ENCODE data around the gene BBS10.
"Not testable (repeated sequence)": the region's sequence is repeated elsewhere in the genome, so short reads cannot be mapped to it uniquely, and the experiment has no call there.

BBS10 gene

GRCh38 chr12:76379261-76379660 is 31.0 kb upstream of the BBS10 start:
- no peak overlapping the region for H3K4me3 ChIP-seq (ENCODE audit: low read depth, low read length)
- DNase-seq (ENCODE audit: low read depth) = no peak
- TF ChIP-seq, protein P1, sequence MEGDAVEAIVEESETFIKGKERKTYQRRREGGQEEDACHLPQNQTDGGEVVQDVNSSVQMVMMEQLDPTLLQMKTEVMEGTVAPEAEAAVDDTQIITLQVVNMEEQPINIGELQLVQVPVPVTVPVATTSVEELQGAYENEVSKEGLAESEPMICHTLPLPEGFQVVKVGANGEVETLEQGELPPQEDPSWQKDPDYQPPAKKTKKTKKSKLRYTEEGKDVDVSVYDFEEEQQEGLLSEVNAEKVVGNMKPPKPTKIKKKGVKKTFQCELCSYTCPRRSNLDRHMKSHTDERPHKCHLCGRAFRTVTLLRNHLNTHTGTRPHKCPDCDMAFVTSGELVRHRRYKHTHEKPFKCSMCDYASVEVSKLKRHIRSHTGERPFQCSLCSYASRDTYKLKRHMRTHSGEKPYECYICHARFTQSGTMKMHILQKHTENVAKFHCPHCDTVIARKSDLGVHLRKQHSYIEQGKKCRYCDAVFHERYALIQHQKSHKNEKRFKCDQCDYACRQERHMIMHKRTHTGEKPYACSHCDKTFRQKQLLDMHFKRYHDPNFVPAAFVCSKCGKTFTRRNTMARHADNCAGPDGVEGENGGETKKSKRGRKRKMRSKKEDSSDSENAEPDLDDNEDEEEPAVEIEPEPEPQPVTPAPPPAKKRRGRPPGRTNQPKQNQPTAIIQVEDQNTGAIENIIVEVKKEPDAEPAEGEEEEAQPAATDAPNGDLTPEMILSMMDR (IDR thresholded peaks at IDR 0.05; ENCODE audit: low read depth, low read length) = no peak
- TF ChIP-seq MYC (IDR thresholded peaks at IDR 0.05; ENCODE audit: low read depth, low read length) = no peak
- no peak for TF ChIP-seq POLR2A (IDR thresholded peaks at IDR 0.05; ENCODE audit: extremely low read depth, insufficient read length)
- TF ChIP-seq, protein P2, sequence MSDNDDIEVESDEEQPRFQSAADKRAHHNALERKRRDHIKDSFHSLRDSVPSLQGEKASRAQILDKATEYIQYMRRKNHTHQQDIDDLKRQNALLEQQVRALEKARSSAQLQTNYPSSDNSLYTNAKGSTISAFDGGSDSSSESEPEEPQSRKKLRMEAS (IDR thresholded peaks at IDR 0.05; ENCODE audit: low read depth, low read length) = no peak

DNA sequence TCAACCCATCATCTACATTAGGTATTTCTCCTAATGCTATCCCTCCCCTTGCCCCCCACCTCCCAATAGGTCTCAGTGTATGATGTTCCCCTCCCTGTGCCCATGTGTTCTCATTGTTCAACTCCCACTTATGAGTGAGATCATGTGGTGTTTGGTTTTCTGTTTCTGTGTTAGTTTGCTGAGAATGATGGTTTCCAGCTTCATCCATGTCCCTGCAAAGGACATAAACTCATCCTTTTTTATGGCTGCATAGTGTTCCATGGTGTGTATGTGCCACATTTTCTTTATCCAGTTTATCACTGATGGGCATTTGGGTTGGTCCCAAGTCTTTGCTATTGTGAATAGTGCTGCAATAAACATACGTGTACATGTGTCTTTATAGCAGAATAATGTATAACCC is 28.7 kb upstream of the BBS10 start:
- not testable (repeated sequence) for H3K4me3 ChIP-seq (ENCODE audit: low read depth, low read length); DNase-seq (ENCODE audit: low read depth)

- DNase-seq (ENCODE audit: low read depth) = no peak
- no peak for TF ChIP-seq POLR2A (IDR thresholded peaks at IDR 0.05; ENCODE audit: extremely low read depth, insufficient read length)
- TF ChIP-seq MYC (IDR thresholded peaks at IDR 0.05; ENCODE audit: low read depth, low read length) = no peak
- TF ChIP-seq, protein P2 (IDR thresholded peaks at IDR 0.05; ENCODE audit: low read depth, low read length) = no peak
- TF ChIP-seq, protein P1 (IDR thresholded peaks at IDR 0.05; ENCODE audit: low read depth, low read length) = no peak
- H3K4me3 ChIP-seq (ENCODE audit: low read depth, low read length) = no peak overlapping the region
Observed at GRCh38 chr12:76375939-76376338, 27.7 kb upstream of the BBS10 start.

- no peak for DNase-seq (ENCODE audit: low read depth)
- TF ChIP-seq, protein P2 (IDR thresholded peaks at IDR 0.05; ENCODE audit: low read depth, low read length) = no peak
- TF ChIP-seq MYC (IDR thresholded peaks at IDR 0.05; ENCODE audit: low read depth, low read length) (no peak), POLR2A (IDR thresholded peaks at IDR 0.05; ENCODE audit: extremely low read depth, insufficient read length) (no peak)
- TF ChIP-seq, protein P1 (IDR thresholded peaks at IDR 0.05; ENCODE audit: low read depth, low read length) = no peak
- no peak overlapping the region for H3K4me3 ChIP-seq (ENCODE audit: low read depth, low read length)
Observed at GRCh38 chr12:76375470-76375869, 27.3 kb upstream of the BBS10 start.

DNA sequence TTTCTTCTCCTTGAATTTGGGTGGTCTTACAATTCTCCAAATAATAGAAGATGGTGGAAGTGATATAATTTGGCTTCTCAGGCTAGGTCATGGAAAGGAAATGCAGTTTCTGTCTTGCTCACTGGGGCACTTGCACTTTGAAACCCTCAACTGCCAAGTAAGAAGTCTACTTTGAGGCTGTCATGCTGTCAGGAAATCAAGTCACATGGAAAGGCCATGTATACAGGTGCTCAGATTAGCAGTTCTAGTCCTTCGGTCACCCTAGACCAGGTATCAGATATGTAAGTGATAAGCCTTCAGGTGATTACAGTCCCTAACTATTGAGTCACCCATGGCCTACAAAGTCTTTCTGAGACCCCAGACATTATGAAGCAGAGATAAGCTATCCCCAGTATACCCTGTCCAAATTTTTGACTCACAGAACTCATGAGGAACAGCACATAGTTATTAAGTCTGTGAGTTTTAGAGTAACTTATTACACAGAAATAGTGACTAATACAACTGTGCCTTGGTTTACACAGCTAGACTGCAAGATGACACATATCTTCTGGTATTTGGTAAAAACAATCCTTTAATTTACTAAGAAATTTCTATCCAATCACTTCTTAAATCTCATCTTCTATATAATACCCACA is 26.3 kb upstream of the BBS10 start:
- no peak for DNase-seq (ENCODE audit: low read depth)
- TF ChIP-seq, protein P1 (IDR thresholded peaks at IDR 0.05; ENCODE audit: low read depth, low read length) = no peak
- TF ChIP-seq, protein P2 (IDR thresholded peaks at IDR 0.05; ENCODE audit: low read depth, low read length) = no peak
- no peak for TF ChIP-seq MYC (IDR thresholded peaks at IDR 0.05; ENCODE audit: low read depth, low read length)
- no peak for TF ChIP-seq POLR2A (IDR thresholded peaks at IDR 0.05; ENCODE audit: extremely low read depth, insufficient read length)
- no peak overlapping the region for H3K4me3 ChIP-seq (ENCODE audit: low read depth, low read length)

GRCh38 chr12:76368230-76368629 is 20.0 kb upstream of the BBS10 start:
- TF ChIP-seq MYC (IDR thresholded peaks at IDR 0.05; ENCODE audit: low read depth, low read length) (no peak), POLR2A (IDR thresholded peaks at IDR 0.05; ENCODE audit: extremely low read depth, insufficient read length) (no peak)
- TF ChIP-seq, protein P1 (IDR thresholded peaks at IDR 0.05; ENCODE audit: low read depth, low read length) = no peak
- TF ChIP-seq, protein P2 (IDR thresholded peaks at IDR 0.05; ENCODE audit: low read depth, low read length) = no peak
- DNase-seq (ENCODE audit: low read depth) = no peak
- H3K4me3 ChIP-seq (ENCODE audit: low read depth, low read length) = no peak overlapping the region

All from NB4 (cell line).